ENCODE results near the gene TRAF3. TPM values are rescaled to one million over a fixed set of nuclear protein-coding genes. Genes with fewer than 3 reads are reported as not detected.

TRAF3 gene
- total and polyA plus RNA-seq, 2 experiments from 2014 or later: 6.3 to 19.7 TPM

DNA sequence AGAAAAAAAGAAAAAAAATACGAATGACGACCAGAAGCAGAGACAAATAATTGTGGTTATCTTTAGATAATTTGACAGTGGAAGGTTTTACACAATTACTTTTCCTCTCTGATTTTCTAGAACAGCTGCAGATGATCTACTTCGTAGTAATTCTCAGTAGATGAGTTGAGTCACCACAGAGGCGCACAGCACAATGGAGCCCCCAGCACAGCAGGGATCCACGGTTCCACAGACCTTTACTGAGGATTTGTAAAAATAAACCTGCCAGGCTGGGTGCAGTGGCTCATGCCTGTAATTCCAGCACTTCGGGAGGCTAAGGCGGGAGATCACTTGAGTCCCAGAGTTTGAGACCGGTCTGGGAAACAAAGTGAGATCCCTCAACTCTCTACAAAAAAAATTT lies 174.6 kb downstream of the TRAF3 start:
- peaks cover 36% of the 10 kb centered on the region for H3K36me3 ChIP-seq
- TF ChIP-seq, protein P1, sequence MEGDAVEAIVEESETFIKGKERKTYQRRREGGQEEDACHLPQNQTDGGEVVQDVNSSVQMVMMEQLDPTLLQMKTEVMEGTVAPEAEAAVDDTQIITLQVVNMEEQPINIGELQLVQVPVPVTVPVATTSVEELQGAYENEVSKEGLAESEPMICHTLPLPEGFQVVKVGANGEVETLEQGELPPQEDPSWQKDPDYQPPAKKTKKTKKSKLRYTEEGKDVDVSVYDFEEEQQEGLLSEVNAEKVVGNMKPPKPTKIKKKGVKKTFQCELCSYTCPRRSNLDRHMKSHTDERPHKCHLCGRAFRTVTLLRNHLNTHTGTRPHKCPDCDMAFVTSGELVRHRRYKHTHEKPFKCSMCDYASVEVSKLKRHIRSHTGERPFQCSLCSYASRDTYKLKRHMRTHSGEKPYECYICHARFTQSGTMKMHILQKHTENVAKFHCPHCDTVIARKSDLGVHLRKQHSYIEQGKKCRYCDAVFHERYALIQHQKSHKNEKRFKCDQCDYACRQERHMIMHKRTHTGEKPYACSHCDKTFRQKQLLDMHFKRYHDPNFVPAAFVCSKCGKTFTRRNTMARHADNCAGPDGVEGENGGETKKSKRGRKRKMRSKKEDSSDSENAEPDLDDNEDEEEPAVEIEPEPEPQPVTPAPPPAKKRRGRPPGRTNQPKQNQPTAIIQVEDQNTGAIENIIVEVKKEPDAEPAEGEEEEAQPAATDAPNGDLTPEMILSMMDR (IDR thresholded peaks at IDR 0.05; ENCODE audit: low read depth, low read length): no peak

DNA sequence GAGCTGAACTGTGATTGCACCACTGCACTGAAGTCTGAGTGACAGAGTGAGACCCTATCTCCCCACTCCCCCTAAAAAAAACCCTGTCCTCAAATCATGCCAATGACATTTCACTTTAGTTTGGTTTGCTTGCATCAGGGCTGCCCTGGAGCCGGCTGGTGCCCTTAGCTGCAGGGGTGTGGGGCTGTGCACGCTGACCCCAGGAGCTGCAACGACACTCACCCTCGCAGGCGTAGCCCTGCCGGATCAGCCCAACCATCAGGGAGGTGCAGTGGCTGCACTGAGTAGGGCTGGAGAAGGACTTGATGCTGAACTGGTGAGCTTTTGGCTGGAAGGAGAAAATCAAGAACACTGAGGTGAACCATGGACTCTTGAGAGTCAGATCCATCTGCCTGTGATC lies 175.0 kb downstream of the TRAF3 start:
- Histone ChIP-seq H3K4me1 (ENCODE audit: low read depth) (peaks cover 16% of the 10 kb centered on the region), H3K27me3 (no peaks in the 10 kb centered on the region), H3K9me3 (ENCODE audit: low read depth) (no peaks in the 10 kb centered on the region), H3K27ac (peak overlapping the region; percentile 85), H3K36me3 (peaks cover 31% of the 10 kb centered on the region), H3K4me3 (no peak overlapping the region)
- TF ChIP-seq, protein P1 (IDR thresholded peaks at IDR 0.05; ENCODE audit: low read depth, low read length): no peak
- DNase-seq (ENCODE audit: low read depth in 1 of 2, low spot score in 1 of 2): no peak

More for the DNA sequence above, 174.6 kb downstream of the TRAF3 start:
- DNase-seq (ENCODE audit: low read depth in 1 of 2, low spot score in 1 of 2): peak in 1 of 2 donors; percentile 10
- Histone ChIP-seq H3K9me3 (ENCODE audit: low read depth) (no peaks in the 10 kb centered on the region), H3K4me3 (no peak overlapping the region), H3K27me3 (no peaks in the 10 kb centered on the region), H3K4me1 (ENCODE audit: low read depth) (peaks cover 16% of the 10 kb centered on the region), H3K27ac (peak overlapping the region; percentile 85)

DNA sequence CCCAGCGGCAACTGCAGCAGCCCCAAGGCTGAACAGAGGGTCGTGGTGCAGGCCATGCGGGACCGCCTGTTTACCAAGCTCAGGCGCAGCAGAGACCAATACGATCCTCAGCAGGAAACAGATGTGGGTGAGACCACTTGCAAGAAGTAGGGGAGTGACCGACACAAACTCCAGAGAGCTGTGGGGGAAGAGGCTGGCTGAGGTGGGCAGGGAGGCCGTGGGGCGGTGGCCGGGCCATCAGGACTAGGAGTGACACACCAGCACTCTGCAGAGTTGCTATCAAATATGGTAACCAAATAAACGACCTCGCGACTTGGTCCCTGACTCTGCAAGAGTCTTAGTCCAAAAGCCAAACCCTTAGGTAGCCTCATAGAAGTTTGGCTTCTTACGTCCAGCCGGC lies 175.9 kb downstream of the TRAF3 start:
- peaks cover 16% of the 10 kb centered on the region for H3K4me1 ChIP-seq (ENCODE audit: low read depth)
- peaks cover 36% of the 10 kb centered on the region for H3K36me3 ChIP-seq

DNA sequence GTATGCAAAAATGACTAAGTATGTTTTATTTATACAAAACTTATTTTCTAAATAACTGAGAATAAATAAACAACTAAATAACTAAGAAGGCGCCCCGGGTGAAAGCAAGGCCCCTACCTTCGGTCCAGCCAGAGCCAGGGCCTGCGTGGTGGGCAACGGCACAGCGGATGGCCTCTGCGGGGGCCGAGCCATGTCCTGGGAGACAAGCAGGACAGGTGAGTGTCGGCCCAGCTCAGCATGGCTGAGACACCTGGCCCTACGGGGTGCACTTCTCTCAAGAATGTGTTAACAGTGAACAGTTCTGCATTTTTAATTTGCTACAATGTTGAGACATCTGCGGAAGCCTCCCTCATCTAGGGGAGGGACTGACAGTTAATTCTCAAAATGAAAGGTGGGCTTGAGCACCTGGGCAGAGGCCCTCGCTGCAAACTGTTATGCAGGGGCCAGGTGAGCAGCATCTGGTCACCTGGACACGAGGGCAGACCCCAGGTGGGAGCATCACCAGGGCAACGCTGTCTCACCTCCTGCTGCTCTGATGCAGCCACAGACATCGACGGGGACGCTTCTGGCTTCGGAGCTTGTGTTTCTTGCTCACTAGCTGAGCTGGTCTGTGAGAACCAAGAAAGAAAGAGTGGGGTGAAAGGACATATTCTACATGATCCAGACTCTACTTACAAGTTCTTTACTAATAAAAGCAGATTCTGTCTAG lies 177.0 kb downstream of the TRAF3 start:
- TF ChIP-seq, protein P1 (IDR thresholded peaks at IDR 0.05; ENCODE audit: low read depth, low read length): no peak
- Histone ChIP-seq H3K4me1 (ENCODE audit: low read depth) (peaks cover 16% of the 10 kb centered on the region), H3K36me3 (peaks cover 40% of the 10 kb centered on the region), H3K9me3 (ENCODE audit: low read depth) (no peaks in the 10 kb centered on the region), H3K27ac (no peak overlapping the region), H3K27me3 (no peaks in the 10 kb centered on the region), H3K4me3 (no peak overlapping the region)
- no peak for DNase-seq (ENCODE audit: low read depth in 1 of 2, low spot score in 1 of 2)

More for the DNA sequence above, 175.9 kb downstream of the TRAF3 start:
- Histone ChIP-seq H3K27ac (peak overlapping the region; percentile 85), H3K27me3 (no peaks in the 10 kb centered on the region), H3K4me3 (no peak overlapping the region), H3K9me3 (ENCODE audit: low read depth) (no peaks in the 10 kb centered on the region)
- no peak for DNase-seq (ENCODE audit: low read depth in 1 of 2, low spot score in 1 of 2)
- TF ChIP-seq, protein P1 (IDR thresholded peaks at IDR 0.05; ENCODE audit: low read depth, low read length): no peak

DNA sequence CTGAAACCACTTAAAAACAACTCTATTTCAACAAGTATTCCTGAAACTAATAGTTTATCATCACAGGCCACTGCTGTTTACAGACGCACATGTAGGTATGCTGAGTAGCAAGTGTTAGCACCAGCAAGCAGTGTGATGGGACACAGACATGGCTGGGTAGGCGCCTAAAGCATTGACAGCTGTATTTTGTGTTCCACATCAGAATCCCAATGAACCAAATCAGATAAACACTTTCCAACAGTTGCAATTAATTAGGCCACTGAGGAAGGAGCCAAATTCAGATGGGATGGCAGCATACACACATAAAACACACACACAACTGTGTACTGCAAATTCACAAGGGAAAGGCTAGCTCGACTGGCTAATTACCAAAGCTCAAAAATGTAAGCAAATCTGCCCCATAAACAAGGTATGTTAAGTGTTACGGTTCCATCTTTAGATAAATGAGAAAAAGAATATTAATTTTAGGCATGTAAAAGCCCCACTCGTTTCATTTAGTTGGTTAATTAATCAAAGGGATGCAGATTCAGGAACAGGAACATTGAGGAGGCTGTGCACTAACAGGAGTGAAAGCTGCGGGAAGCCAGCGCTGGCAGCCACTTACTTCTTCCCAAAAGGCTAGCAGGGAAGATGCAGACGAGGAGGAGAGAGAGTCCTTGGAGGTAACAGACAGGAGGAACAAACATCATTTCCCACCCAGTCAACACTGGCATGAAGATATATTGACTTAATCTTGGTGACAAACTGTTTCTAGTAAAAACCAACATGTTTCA lies 178.6 kb downstream of the TRAF3 start:
- Histone ChIP-seq H3K36me3 (peaks cover 39% of the 10 kb centered on the region), H3K4me1 (ENCODE audit: low read depth) (peaks cover 16% of the 10 kb centered on the region), H3K27me3 (no peaks in the 10 kb centered on the region), H3K4me3 (no peak overlapping the region), H3K9me3 (ENCODE audit: low read depth) (no peaks in the 10 kb centered on the region), H3K27ac (no peak overlapping the region)
- TF ChIP-seq, protein P1 (IDR thresholded peaks at IDR 0.05; ENCODE audit: low read depth, low read length): no peak
- DNase-seq (ENCODE audit: low read depth in 1 of 2, low spot score in 1 of 2): no peak

Measured in cardiac muscle cell (in vitro differentiated cells and primary cell).